ENCODE results near the gene MTG2.

DNA sequence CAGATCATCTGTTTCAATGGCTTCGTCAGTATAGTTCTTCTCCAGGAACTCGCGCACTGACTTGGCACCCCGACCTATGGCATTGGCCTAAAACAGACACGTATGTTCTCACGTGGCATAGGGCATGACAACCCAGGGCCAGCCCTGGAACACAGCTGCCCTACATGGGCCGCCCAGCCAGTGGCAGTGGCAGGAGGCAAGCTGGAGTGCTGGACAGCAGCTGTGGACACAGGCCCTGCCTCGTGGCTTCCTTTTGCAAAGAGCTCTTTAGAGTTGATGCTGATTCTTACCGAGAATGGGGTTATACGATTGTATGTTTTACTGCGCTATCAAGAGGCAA is 44.7 kb upstream of the MTG2 start:
- TF ChIP-seq, protein P1, sequence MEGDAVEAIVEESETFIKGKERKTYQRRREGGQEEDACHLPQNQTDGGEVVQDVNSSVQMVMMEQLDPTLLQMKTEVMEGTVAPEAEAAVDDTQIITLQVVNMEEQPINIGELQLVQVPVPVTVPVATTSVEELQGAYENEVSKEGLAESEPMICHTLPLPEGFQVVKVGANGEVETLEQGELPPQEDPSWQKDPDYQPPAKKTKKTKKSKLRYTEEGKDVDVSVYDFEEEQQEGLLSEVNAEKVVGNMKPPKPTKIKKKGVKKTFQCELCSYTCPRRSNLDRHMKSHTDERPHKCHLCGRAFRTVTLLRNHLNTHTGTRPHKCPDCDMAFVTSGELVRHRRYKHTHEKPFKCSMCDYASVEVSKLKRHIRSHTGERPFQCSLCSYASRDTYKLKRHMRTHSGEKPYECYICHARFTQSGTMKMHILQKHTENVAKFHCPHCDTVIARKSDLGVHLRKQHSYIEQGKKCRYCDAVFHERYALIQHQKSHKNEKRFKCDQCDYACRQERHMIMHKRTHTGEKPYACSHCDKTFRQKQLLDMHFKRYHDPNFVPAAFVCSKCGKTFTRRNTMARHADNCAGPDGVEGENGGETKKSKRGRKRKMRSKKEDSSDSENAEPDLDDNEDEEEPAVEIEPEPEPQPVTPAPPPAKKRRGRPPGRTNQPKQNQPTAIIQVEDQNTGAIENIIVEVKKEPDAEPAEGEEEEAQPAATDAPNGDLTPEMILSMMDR (CRISPR knock-in tag; IDR thresholded peaks at IDR 0.05): no peak
- TF ChIP-seq USF2 (IDR thresholded peaks at IDR 0.05; ENCODE audit: low read depth, low read length): no peak
- TF ChIP-seq USF2 (CRISPR knock-in tag; IDR thresholded peaks at IDR 0.05; ENCODE audit: borderline replicate concordance): no peak
- TF ChIP-seq ZNF781 (CRISPR knock-in tag; IDR thresholded peaks at IDR 0.05; ENCODE audit: borderline replicate concordance, not compliant biosample characterization): no peak
- TF ChIP-seq, protein P2, sequence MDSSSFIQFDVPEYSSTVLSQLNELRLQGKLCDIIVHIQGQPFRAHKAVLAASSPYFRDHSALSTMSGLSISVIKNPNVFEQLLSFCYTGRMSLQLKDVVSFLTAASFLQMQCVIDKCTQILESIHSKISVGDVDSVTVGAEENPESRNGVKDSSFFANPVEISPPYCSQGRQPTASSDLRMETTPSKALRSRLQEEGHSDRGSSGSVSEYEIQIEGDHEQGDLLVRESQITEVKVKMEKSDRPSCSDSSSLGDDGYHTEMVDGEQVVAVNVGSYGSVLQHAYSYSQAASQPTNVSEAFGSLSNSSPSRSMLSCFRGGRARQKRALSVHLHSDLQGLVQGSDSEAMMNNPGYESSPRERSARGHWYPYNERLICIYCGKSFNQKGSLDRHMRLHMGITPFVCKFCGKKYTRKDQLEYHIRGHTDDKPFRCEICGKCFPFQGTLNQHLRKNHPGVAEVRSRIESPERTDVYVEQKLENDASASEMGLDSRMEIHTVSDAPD (CRISPR knock-in tag; IDR thresholded peaks at IDR 0.05): no peak
- no peak for TF ChIP-seq POLR2A (IDR thresholded peaks at IDR 0.05; ENCODE audit: insufficient read depth in 1 of 2, low read depth in 2 of 2, low read length in 2 of 2)
- TF ChIP-seq TAF1 (CRISPR knock-in tag; IDR thresholded peaks at IDR 0.05): no peak

All from HepG2 (cell line).